ENCODE results near the gene SYT12. TPM values are rescaled to one million over a fixed set of nuclear protein-coding genes. Genes with fewer than 3 reads are reported as not detected.

SYT12 gene
- total RNA-seq, 1 donor from 2014 or later: 0.08 TPM

DNA sequence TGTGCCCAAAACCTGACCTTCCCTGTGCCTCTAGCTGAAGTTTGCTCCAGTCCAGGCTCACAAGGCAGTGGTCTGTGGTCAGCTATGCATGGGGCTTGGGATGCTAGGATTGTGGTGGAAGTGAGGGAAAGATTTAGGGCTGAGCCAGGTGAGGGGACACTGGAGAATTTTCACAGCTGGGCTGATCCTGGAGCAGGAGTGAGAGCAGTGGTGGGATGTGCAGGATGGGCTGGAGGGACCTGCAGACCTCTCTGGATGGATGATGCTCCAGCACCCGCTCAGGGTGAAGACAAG, 72.2 kb downstream of the SYT12 start:
- no peaks in the 10 kb centered on the region for H3K27me3 ChIP-seq (ENCODE audit: control insufficient read depth, insufficient read depth, low read length)
- no peaks in the 10 kb centered on the region for H3K36me3 ChIP-seq (ENCODE audit: control insufficient read depth, insufficient read depth, low read length)
- TF ChIP-seq, protein P1, sequence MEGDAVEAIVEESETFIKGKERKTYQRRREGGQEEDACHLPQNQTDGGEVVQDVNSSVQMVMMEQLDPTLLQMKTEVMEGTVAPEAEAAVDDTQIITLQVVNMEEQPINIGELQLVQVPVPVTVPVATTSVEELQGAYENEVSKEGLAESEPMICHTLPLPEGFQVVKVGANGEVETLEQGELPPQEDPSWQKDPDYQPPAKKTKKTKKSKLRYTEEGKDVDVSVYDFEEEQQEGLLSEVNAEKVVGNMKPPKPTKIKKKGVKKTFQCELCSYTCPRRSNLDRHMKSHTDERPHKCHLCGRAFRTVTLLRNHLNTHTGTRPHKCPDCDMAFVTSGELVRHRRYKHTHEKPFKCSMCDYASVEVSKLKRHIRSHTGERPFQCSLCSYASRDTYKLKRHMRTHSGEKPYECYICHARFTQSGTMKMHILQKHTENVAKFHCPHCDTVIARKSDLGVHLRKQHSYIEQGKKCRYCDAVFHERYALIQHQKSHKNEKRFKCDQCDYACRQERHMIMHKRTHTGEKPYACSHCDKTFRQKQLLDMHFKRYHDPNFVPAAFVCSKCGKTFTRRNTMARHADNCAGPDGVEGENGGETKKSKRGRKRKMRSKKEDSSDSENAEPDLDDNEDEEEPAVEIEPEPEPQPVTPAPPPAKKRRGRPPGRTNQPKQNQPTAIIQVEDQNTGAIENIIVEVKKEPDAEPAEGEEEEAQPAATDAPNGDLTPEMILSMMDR (IDR thresholded peaks at IDR 0.05; ENCODE audit: insufficient read depth, low read length, poor library complexity, severe bottlenecking): no peak
- DNase-seq (ENCODE audit: low read depth): no peak
- no peak overlapping the region for H3K4me3 ChIP-seq (ENCODE audit: low read depth, low read length)

DNA sequence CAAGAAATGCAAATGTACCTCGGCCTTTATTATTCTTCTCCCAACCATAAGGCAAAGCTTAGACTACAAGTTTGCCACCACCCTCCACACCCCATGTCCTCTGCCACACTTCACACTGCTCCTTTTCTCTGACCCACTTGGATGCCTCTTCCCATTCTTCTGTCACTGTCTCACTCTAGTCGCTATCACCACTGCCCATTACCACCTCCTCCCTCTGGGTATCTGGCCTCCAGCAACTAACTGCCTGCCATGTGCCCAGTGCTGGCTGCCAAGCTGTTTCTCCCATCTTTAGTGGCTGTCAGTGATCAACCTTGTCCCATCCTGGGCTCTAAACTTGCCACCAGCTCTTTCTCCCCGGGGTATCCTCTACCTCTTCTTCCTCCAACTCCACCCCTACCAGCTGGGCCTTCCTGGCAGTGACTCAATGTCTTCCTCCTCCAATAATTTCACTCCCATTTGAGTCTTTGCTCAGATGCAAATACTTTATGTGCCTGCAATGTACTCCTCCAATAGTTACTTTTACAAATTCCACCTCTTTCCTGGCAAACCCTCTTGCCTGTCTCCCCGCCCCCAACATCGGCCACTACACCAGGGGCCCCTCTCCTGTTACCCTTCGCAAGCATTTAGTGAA, 76.0 kb downstream of the SYT12 start:
- Histone ChIP-seq H3K27me3 (ENCODE audit: control insufficient read depth, insufficient read depth, low read length) (no peaks in the 10 kb centered on the region), H3K36me3 (ENCODE audit: control insufficient read depth, insufficient read depth, low read length) (no peaks in the 10 kb centered on the region), H3K4me3 (ENCODE audit: low read depth, low read length) (no peak overlapping the region)
- no peak for DNase-seq (ENCODE audit: low read depth)
- TF ChIP-seq, protein P1 (IDR thresholded peaks at IDR 0.05; ENCODE audit: insufficient read depth, low read length, poor library complexity, severe bottlenecking): no peak

DNA sequence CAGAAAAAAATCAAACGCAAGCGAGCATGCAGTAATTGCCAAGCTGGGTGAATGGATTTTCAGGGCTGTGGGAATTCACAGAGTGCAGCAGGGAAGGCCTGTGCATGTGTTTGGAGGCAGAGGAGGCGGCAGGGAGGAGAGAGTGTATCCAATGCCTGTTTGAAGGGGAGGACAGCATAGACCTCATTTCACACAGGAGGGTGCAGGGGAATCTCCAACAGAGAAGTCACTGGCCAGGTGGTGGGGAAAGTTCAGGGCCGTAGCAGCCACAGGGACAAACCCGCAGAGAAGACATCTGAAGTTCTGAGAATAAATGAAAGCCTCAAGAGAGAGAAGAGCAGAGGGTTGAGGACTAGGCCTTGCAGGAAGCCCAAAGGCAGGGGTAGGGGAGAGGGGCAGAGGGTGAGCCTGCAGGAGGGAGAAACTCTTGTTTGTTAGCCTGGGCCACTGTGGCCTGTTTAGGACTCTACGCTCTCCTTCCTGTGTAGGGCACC, 76.9 kb downstream of the SYT12 start:
- H3K27me3 ChIP-seq (ENCODE audit: control insufficient read depth, insufficient read depth, low read length): no peaks in the 10 kb centered on the region
- H3K36me3 ChIP-seq (ENCODE audit: control insufficient read depth, insufficient read depth, low read length): no peaks in the 10 kb centered on the region
- TF ChIP-seq, protein P1 (IDR thresholded peaks at IDR 0.05; ENCODE audit: insufficient read depth, low read length, poor library complexity, severe bottlenecking): no peak
- H3K4me3 ChIP-seq (ENCODE audit: low read depth, low read length): no peak overlapping the region
- DNase-seq (ENCODE audit: low read depth): no peak

Other genes starting within 250 kb of the SYT12 start
- 45.2 and 52.7 TPM in 2 replicates for gene RCE1, start 179.7 kb upstream of the SYT12 start, total RNA-seq
- gene LRFN4, start 166.1 kb upstream of the SYT12 start, total RNA-seq: 53.5 and 72.3 TPM in 2 replicates
- 9.5 and 10.1 TPM in 2 replicates for gene PC, start 64.8 kb upstream of the SYT12 start, total RNA-seq
- gene C11orf86, start 47.8 kb upstream of the SYT12 start, total RNA-seq: not detected in 2 replicates
- gene RHOD, start 33.7 kb downstream of the SYT12 start, total RNA-seq: 97.0 and 112 TPM in 2 replicates
- 36.2 and 52.1 TPM in 2 replicates for gene KDM2A, start 96.1 kb downstream of the SYT12 start, total RNA-seq
- 46.4 and 51.3 TPM in 2 replicates for gene GRK2, start 243.3 kb downstream of the SYT12 start, total RNA-seq

All from kidney epithelial cell (primary cell).